GM10847 (cell line): Measurements from ENCODE around the gene TNN.

ENCODE experiments used
- POLR2A ChIP-seq: IDR thresholded peaks from 2 replicates; pipeline ENCODE4 v1.6.1; 2011; ENCODE audit not compliant: insufficient read length; ENCODE audit errors: extremely low read depth

The TNN gene

GRCh38 chr1:175126347-175126746 lies 58.7 kb downstream of the TNN start:
- no peak for TF ChIP-seq POLR2A

- TF ChIP-seq POLR2A, result no peak
Observed at GRCh38 chr1:175127565-175127964, 59.9 kb downstream of the TNN start.

DNA sequence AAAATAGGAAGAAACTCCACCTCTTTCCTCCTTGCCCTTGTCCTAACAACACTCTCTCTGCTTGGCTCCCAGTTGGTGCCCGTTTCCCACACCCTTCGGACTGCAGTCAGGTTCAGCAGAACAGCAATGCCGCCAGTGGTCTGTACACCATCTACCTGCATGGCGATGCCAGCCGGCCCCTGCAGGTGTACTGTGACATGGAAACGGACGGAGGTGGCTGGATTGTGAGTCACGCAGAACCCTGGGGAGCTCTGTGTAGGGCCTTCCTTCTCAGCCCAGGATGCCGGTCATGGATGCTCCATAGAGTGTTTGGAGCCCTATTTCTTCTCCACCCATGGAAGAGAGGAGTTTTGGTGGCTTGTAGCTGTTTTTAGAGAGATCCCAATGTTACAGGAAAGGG lies 60.9 kb downstream of the TNN start:
- no peak for TF ChIP-seq POLR2A

- TF ChIP-seq POLR2A, result no peak
Observed at GRCh38 chr1:175129182-175129581, 61.5 kb downstream of the TNN start.

DNA sequence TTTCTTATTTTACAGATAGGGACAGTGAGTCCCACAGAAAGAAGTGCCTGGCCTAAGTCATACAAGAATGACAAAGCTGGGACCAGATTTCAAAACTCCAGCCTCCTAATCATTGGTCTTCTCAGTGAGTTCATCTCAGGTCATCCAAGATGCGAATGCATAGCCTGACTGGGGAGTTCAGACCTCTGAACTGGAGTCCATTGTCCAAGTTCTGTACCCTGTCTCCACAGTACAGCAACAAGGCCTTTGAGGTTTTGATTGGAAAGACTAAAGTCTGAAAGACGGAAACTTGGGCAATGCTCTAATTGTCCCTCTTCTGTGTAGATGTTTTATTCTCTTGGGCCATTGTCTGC lies 62.0 kb downstream of the TNN start:
- no peak for TF ChIP-seq POLR2A

DNA sequence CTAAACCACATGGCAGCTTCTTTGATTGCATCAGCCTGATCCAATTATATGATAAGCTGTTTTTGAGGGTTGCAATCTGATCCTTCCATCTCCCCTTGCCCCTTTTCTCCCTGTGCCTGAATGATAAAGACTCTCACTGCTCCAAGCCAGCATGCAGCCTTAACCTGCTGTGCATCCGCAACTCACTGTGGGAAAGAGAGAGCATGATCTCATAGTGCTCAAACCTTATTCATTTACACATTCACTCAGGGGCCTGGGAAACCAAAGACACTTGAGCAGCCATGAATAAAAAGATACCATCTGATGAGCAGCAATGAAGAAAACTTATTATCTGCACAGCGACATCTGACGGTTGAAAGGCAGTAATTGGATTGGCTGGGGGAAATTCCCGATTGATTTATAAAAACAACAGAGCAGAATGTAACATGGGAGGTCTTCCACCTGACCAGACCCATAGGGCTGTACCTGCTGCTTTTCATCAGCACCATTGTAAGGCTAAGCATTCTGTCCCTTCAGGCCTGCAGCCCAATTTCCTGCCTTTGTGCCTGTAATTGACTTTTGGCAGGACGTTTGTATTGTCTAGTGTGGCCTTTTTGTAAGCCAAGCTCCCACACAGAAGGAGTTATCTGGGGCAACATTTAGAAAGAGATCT lies 62.5 kb downstream of the TNN start:
- TF ChIP-seq POLR2A, result no peak

DNA sequence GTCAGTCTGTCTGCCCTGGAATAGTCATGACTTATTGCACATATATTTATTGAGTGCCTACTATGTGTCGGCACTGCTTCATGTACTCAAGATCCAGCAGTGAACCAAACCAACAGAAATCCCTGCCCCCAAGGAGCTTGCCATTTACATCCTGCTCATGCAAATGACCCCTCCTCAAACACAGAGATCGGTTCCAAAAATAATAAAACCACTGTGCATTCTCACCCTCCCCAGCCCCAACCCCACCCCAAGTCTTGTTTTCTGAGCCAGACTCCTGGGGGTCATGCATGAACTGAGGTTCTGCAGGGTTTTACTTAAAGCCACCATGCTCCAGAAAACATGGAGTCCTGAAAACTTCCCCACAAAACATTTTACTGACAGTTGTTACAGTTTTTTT lies 63.0 kb downstream of the TNN start:
- no peak for TF ChIP-seq POLR2A

DNA sequence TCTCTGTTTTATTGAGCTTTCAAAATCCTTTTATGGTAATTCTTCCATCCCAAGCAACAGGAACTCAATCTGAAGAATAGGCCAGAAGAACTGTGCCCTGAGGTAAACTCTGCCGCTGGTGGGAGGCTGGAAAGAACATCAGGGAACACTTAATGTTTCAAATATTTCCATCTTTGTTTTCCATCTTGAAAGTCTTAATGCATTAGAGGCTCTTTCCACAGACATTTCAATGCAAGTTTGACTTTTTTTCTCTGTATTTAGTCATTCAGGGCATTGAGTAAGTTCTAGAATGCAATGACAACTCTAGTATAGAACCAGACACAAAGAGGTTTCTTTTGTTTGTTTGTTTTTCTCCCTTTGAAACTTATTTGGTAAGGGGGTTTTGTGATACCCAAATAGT lies 63.5 kb downstream of the TNN start:
- no peak for TF ChIP-seq POLR2A

- no peak for TF ChIP-seq POLR2A
Observed at GRCh38 chr1:175132436-175132835, 64.8 kb downstream of the TNN start.

DNA sequence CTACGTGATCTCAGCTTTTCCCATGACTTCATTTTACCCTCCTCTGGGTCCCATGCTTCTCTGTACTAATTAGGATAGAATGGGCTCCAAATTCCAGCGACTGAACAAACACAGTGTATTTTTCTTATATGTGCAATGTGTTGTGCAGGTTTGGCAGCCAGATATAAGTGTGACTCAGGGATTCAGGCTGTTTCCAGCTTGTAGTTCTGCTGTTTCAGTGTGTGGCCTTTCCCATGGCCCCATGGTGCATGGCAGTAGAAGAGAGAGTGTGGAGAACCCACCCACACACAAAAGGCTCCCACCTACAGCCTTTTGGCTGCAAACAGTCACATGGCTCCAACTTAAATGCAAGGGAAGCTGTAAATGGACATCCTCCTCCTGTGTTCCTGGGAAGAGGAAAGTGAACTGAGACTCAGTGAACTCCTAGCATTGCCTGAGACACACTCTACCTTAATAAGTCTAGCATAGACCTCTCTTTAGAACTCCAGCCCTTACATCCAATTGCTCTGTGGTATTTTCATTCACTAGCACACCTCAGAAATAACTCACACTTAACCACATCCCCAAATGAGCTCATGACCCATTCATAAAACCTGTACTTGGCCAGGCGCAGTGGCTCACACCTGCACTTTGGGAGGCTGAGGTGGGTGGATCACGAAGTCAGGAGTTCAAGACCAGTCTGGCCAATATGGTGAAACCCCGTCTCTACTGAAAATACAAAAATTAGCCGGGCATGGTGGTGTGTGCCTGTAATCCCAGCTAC lies 66.2 kb downstream of the TNN start:
- TF ChIP-seq POLR2A, result no peak

- TF ChIP-seq POLR2A, result no peak
Observed at GRCh38 chr1:175134500-175134899, 66.9 kb downstream of the TNN start.

DNA sequence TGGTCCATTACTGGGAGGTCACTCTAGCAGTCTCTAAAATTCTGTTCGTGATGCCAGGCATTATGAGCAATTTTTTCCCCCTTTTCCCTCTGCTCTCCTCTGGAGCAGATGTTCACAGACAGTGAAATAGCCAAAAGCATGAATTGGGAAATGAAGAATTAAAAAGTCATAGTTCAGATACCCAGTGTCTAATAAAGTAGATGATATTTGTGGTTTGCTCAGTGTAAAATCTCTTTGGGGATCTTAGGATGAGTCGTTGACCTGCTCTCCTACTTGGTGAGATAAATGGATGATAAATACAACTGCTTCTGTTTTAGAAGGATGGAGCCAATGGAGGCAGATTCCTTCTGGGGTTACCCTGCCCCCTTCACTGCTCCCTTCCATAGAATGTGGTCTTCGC lies 68.6 kb downstream of the TNN start:
- TF ChIP-seq POLR2A, result no peak

- no peak for TF ChIP-seq POLR2A
Observed at GRCh38 chr1:175137369-175137768, 69.7 kb downstream of the TNN start.

- no peak for TF ChIP-seq POLR2A
Observed at GRCh38 chr1:175138579-175138978, 70.9 kb downstream of the TNN start.

- TF ChIP-seq POLR2A, result no peak
Observed at GRCh38 chr1:175145899-175146528, 78.4 kb downstream of the TNN start.

DNA sequence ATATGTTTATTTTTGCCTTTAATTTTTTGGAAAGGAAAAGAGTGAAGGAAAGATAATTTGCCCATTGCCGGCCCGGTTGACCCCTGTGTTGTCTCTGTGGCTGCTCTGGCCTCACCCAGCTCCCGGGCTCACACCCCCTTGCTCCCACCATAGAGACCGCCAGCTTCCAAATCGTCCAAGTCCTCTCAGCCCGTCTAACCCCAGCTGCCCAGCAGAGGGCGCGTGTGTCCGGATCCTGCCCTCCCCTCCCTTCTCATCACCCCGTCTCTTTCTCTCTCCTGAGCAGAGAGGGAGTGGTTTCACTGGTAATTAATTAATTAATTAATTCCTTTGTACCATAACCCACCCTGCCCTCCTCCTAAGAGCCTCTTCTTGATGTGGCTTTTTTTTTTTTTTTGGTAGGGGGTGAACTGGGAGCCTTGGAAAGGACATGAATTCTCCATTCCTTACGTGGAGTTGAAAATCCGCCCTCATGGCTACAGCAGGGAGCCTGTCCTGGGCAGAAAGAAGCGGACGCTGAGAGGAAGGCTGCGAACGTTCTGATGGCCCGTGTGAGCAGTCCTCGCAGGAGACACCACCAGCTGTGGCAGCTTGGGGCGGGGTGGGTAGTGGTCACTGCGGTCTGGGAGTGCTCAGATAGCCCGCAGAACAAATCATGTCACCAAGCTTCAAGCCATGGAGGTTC lies 79.0 kb downstream of the TNN start:
- TF ChIP-seq POLR2A, result no peak

DNA sequence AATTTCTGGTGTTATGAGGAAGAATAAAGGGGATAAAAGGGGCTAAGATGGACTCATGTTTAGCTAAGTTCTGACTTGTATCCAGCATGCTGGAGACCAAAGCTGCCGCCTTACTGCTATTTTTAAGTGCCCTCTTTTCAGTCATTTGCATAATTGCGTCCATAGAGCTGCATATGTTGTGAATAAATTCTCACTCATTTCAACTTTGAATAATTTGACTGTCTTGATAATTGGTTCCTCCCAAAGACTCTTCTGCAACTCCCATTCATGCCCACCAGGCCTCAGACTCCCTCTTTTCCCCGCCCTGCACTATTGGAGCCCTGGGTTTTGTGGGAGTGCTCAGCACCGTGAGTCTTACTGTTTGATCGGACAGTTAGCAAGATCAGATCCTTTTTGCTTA lies 79.9 kb downstream of the TNN start:
- no peak for TF ChIP-seq POLR2A

DNA sequence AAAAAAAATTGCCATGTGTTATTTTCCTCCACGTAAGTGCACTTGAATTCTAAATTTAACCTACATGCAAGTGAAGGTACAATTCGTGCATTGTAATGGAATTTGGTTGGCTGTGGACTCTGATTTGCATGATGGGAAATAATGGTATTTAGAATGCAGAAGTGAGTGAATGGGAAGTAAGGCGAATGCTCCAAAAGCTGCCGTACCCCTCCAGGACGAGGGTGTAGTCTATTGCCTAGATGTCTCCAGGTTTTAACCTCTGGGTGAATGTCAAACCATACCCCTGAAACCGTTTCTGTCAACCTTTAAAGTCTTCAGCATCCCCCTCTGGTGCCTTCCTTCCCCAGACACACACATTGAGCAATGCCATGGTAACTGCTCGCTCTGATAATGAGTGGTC lies 80.4 kb downstream of the TNN start:
- TF ChIP-seq POLR2A, result no peak
